Rectal smooth muscle tissue (tissue), 1 donor: ENCODE data around the gene ELMO3.

Experiments
- H3K27ac ChIP-seq: one replicate; pipeline ENCODE4 v1.7.0; 2013; ENCODE audit warnings: low read depth, low read length, inconsistent platforms
- H3K27me3 ChIP-seq: one replicate; pipeline ENCODE4 v1.7.0; 2013; ENCODE audit warnings: low read length; ENCODE audit not compliant: control insufficient read depth, insufficient read depth
- H3K36me3 ChIP-seq: one replicate; pipeline ENCODE4 v1.7.0; 2013; ENCODE audit warnings: low read length; ENCODE audit not compliant: control insufficient read depth, insufficient read depth
- H3K4me1 ChIP-seq: one replicate; pipeline ENCODE4 v1.7.0; 2013; ENCODE audit warnings: low read length; ENCODE audit not compliant: control insufficient read depth, insufficient read depth
- H3K4me3 ChIP-seq: one replicate; pipeline ENCODE4 v1.7.0; 2013; ENCODE audit warnings: low read length
- H3K9ac ChIP-seq: one replicate; pipeline ENCODE4 v1.7.0; 2013; ENCODE audit warnings: low read length

Gene ELMO3

GRCh38 chr16:67248073-67248400, 49.1 kb downstream of the ELMO3 start:
- Histone ChIP-seq H3K9ac (no peak overlapping the region), H3K4me1 (peaks cover 9% of the 10 kb centered on the region), H3K4me3 (peak overlapping the region; percentile 61), H3K27ac (no peak overlapping the region), H3K27me3 (peaks cover 17% of the 10 kb centered on the region), H3K36me3 (no peaks in the 10 kb centered on the region)

DNA sequence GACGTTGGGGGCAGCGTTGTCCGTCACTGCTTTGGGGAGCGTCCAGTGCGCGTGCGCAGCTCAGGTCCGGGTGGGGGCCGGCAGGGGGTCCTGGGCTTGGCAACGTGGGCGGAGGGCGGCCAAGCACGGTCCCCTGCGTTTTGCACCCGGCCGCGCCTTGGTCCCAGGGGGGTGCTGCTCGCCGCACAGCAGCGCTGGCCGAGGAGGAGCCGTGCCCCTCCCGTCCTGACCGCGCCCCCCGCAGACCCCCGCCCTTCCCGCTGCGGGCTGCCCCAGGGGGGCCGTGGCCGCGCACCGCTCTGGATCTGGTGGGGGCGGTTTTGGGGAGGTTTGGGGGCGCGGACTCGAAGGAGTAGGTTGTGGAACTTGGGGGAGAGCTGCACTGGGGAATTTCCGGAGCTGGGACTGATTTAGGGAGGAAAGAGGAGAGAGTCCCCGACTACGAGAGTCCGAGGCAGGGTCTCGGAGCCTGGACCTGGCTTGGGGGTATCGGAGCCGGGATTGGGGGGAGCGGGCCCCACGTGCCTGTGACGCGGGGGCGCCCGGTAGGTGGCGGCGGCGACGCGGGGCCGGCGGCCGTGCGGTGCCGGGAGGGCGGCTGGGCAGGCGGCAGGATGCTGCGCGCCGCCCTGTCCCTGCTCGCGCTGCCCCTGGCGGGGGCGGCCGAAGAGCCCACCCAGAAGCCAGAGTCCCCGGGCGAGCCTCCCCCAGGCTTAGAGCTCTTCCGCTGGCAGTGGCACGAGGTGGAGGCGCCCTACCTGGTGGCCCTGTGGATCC, 49.7 kb downstream of the ELMO3 start, which contains the start of gene SLC9A5:
Gene SLC9A5 (plus strand): TSS at position 579 of the 777 bp plus-strand sequence. CDS start 36 bp downstream, at position 615.
- H3K9ac ChIP-seq = no peak within 1 kb of the TSS
- H3K4me3 ChIP-seq = peak within 1 kb of the TSS; percentile 61
- peaks cover 9% of the 10 kb centered on the region for H3K4me1 ChIP-seq
- H3K27me3 ChIP-seq = peaks cover 17% of the 10 kb centered on the region
- H3K27ac ChIP-seq = no peak within 1 kb of the TSS
- no peaks in the 10 kb centered on the region for H3K36me3 ChIP-seq

DNA sequence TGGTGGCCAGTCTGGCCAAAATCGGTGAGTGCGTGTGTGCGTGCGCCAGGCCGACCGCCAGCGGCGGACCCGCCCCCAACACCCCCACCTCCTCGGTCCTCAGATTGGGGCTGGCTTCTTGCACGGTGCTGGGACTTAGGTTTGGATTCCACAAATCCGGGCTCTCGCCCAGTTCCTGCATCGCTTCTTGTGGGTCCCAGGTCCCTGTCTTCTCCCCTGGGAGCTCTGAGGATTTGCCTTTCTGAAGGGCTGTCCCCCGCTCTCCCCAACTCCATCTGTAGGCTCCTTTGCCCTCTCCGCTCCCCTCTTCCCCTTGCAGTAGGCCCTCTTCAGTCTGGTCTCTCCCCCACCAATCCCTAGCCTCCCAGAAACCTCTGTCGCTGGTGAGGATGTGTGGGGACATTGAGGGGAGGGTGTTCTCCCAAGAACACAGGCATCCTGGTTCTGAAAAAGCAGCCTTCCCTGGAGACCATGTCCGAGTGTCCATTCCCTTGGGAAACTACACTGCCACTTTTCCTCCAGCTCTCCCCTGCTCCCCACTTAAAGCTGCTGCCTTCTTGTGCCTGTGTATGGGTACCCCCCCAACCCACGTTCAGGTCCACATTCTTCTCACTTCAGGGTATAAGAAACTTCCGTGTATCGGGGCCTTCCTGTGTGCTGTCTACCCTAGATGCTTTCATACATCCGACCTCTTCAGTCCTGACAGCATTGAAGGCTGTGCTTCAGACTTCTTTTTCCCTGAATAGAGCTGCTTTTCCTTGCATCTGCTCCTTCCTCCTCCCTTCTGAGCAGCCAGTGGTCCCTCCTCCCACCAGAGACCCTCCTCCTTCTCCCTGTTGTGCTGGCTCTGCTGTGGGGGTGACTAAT, 50.5 kb downstream of the ELMO3 start:
- peaks cover 9% of the 10 kb centered on the region for H3K4me1 ChIP-seq
- H3K27ac ChIP-seq = no peak overlapping the region
- H3K36me3 ChIP-seq = no peaks in the 10 kb centered on the region
- H3K27me3 ChIP-seq = peaks cover 17% of the 10 kb centered on the region
- peak overlapping the region; percentile 61 for H3K4me3 ChIP-seq
- no peak overlapping the region for H3K9ac ChIP-seq

GRCh38 chr16:67250045-67250327, 51.1 kb downstream of the ELMO3 start:
- peaks cover 17% of the 10 kb centered on the region for H3K27me3 ChIP-seq
- H3K4me1 ChIP-seq = peaks cover 9% of the 10 kb centered on the region
- no peak overlapping the region for H3K9ac ChIP-seq
- H3K27ac ChIP-seq = no peak overlapping the region
- H3K36me3 ChIP-seq = no peaks in the 10 kb centered on the region
- H3K4me3 ChIP-seq = no peak overlapping the region

DNA sequence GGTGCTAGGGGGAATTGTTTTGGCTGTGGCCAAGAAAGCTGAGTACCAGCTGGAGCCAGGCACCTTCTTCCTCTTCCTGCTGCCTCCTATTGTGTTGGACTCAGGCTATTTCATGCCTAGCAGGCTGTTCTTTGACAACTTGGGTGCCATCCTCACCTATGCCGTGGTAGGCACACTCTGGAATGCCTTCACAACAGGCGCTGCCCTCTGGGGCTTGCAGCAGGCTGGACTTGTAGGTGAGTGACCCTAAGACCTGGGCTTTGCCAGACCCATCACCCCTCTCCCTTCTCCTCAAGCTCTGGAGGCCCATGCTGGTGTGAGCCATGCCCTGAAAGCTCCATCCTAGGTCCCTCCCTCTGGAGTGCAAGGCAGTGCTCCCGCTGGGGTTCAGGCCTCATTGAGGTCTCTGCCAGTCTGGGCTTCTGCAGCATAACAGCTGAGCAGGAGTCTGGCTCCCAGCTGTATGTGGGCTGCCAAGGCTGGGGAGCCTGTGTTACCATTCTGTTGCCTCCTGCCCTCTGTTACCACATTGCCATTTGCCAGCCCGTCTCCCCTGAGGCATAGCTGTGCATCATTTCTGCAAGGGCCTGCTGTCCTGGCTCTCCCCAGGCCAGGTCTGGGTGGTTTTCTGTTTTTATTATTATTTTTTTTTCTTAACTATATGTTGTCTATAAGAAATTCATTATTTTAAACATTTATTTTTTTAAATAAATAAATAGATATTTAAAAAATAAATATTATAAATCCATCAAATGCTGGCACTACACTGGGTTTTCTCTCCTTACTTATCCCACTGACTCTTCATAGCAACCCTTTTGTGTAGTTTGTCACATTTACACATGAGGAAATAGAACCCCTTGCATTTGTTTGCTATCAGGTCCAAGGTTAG, 53.9 kb downstream of the ELMO3 start:
- H3K27ac ChIP-seq = no peak overlapping the region
- no peaks in the 10 kb centered on the region for H3K36me3 ChIP-seq
- H3K4me1 ChIP-seq = peaks cover 6% of the 10 kb centered on the region
- peaks cover 17% of the 10 kb centered on the region for H3K27me3 ChIP-seq
- no peak overlapping the region for H3K4me3 ChIP-seq
- H3K9ac ChIP-seq = no peak overlapping the region
